Neutrophil (primary cell): ENCODE results near the gene NPM3.

Experiments
- H3K27ac ChIP-seq: fragments of 200-600 bp; sonication (generic); 2 replicates; pipeline ENCODE4 v1.5.1; 2016; ENCODE audit warnings: mild to moderate bottlenecking, moderate library complexity
- H3K27me3 ChIP-seq: fragments of 200-600 bp; sonication (generic); 2 replicates; pipeline ENCODE4 v1.6.0; 2016; ENCODE audit warnings: mild to moderate bottlenecking
- H3K36me3 ChIP-seq: fragments of 200-600 bp; sonication (generic); 2 replicates; pipeline ENCODE4 v1.5.1; 2017
- H3K4me1 ChIP-seq, 2 experiments: fragments of 200-600 bp in 1 of 2; sonication (generic) in 1 of 2; 1 replicate in 1 of 2; 2 replicates in 1 of 2; pipeline versions ENCODE4 v1.5.1 to v1.6.1; 2013 to 2016; ENCODE audit warnings: low read depth in 1 of 2, low read length in 1 of 2, mild to moderate bottlenecking in 1 of 2, moderate library complexity in 1 of 2; ENCODE audit not compliant: control insufficient read depth in 1 of 2, insufficient read depth in 1 of 2
- H3K4me3 ChIP-seq, 2 experiments: fragments of 200-600 bp in 1 of 2; sonication (generic) in 1 of 2; 1 replicate in 1 of 2; 2 replicates in 1 of 2; pipeline ENCODE4 v1.5.1; 2013 to 2016; ENCODE audit warnings: low read depth in 1 of 2, low read length in 1 of 2, mild to moderate bottlenecking in 1 of 2, moderate library complexity in 1 of 2
- H3K9me3 ChIP-seq: fragments of 200-600 bp; sonication (generic); 2 replicates; pipeline ENCODE4 v1.5.1; 2016
- CTCF ChIP-seq: fragments of 200-600 bp; sonication (generic); IDR thresholded peaks from 2 replicates; pipeline ENCODE4 v1.5.1; 2016; ENCODE audit warnings: antibody characterized with exemption

Gene NPM3

GRCh38 chr10:101736666-101737065 is 46.6 kb downstream of the NPM3 start:
- Histone ChIP-seq H3K4me1 (no peaks in the 10 kb centered on the region), H3K9me3 (no peaks in the 10 kb centered on the region), H3K27ac (no peak overlapping the region), H3K27me3 (peaks cover 83% of the 10 kb centered on the region), H3K36me3 (no peaks in the 10 kb centered on the region), H3K4me3 (no peak overlapping the region)
- no peak for TF ChIP-seq CTCF

- Histone ChIP-seq H3K4me3 (no peak overlapping the region), H3K9me3 (no peaks in the 10 kb centered on the region), H3K27me3 (peaks cover 48% of the 10 kb centered on the region), H3K27ac (no peak overlapping the region), H3K36me3 (no peaks in the 10 kb centered on the region), H3K4me1 (no peaks in the 10 kb centered on the region)
- TF ChIP-seq CTCF: no peak
Observed at GRCh38 chr10:101732096-101732495, 51.1 kb downstream of the NPM3 start.
